Fibroblast of lung (primary cell): ENCODE results near the gene TRIM14. TPM values are rescaled to one million over a fixed set of nuclear protein-coding genes. Genes with fewer than 3 reads are reported as not detected.

Experiments used
- DNase-seq, 2 donors: peaks; one replicate each; pipeline versions ENCODE4 v3.0.0 to v3.0.0-alpha.2; 2010; ENCODE audit warnings: low read depth in 2 of 2
- H2AFZ ChIP-seq: 2 replicates; pipeline ENCODE4 v1.5.1; 2012; ENCODE audit warnings: low read length, control low read depth, inconsistent platforms
- H3K27ac ChIP-seq: 2 replicates; pipeline ENCODE4 v1.5.1; 2011; ENCODE audit warnings: low read length, control low read depth; ENCODE audit not compliant: insufficient read depth
- H3K27me3 ChIP-seq: 2 replicates; pipeline ENCODE4 v1.5.1; 2011; ENCODE audit warnings: mild to moderate bottlenecking, low read length; ENCODE audit not compliant: control insufficient read depth, insufficient read depth
- H3K36me3 ChIP-seq: 2 replicates; pipeline ENCODE4 v1.5.1; 2011; ENCODE audit warnings: low read length; ENCODE audit not compliant: control insufficient read depth, insufficient read depth
- H3K4me1 ChIP-seq: 2 replicates; pipeline ENCODE4 v1.5.1; 2011; ENCODE audit warnings: low read length; ENCODE audit not compliant: control insufficient read depth, insufficient read depth; ENCODE audit errors: extremely low read depth
- H3K4me2 ChIP-seq: 2 replicates; pipeline ENCODE4 v1.5.1; 2011; ENCODE audit warnings: low read length, control low read depth; ENCODE audit not compliant: insufficient read depth; ENCODE audit errors: extremely low read depth
- H3K4me3 ChIP-seq, 4 experiments: fragments of 200-600 bp in 1 of 4; sonication (generic) in 1 of 4; replicated peaks in 1 of 4; 2 replicates each; pipeline ENCODE4 v1.5.1; 2011 to 2016; ENCODE audit warnings: low read length in 4 of 4, low read depth in 3 of 4, mild to moderate bottlenecking in 3 of 4, control low read depth in 2 of 4, inconsistent platforms in 1 of 4, mixed read lengths in 1 of 4; ENCODE audit not compliant: insufficient read depth in 1 of 4; ENCODE audit errors: control extremely low read depth in 1 of 4
- H3K79me2 ChIP-seq: 2 replicates; pipeline ENCODE4 v1.5.1; 2012; ENCODE audit warnings: mild to moderate bottlenecking, low read length, inconsistent platforms; ENCODE audit not compliant: control insufficient read depth, insufficient read depth
- H3K9ac ChIP-seq: 2 replicates; pipeline ENCODE4 v1.5.1; 2011; ENCODE audit warnings: mild to moderate bottlenecking, low read length, control low read depth; ENCODE audit not compliant: insufficient read depth
- H3K9me3 ChIP-seq: 2 replicates; pipeline ENCODE4 v1.5.1; 2012; ENCODE audit warnings: low read depth, low read length; ENCODE audit not compliant: control insufficient read depth, insufficient read depth
- H4K20me1 ChIP-seq: 2 replicates; pipeline ENCODE4 v1.5.1; 2011; ENCODE audit warnings: low read length; ENCODE audit not compliant: control insufficient read depth, insufficient read depth; ENCODE audit errors: extremely low read depth
- CTCF ChIP-seq, 2 donors: IDR thresholded peaks in 1 of 2; conservative IDR thresholded peaks in 1 of 2; 1 replicate in 1 of 2; 2 replicates in 1 of 2; pipeline ENCODE4 v1.5.1; 2011 to 2012; ENCODE audit warnings: low read length in 2 of 2, control low read depth in 1 of 2, inconsistent platforms in 1 of 2, low read depth in 1 of 2, mild to moderate bottlenecking in 1 of 2
- EZH2 ChIP-seq: IDR thresholded peaks from 2 replicates; pipeline ENCODE4 v1.5.1; 2012; ENCODE audit warnings: low read length, control low read depth, mild to moderate bottlenecking; ENCODE audit errors: missing control alignments
- polyA plus RNA-seq, 2 donors: library from polyadenylated mRNA; depleted of rRNA in 1 of 2; stranded (reverse) in 1 of 2; unstranded in 1 of 2; fragments of >200 nt; gene quantifications; 2 replicates each; pipeline ENCODE4 v1.2.1, GENCODE V29; 2011 to 2012; ENCODE audit warnings: missing spikeins in 1 of 2
- total RNA-seq: library from RNA; depleted of rRNA; stranded (reverse); fragments of >200 nt; gene quantifications from 2 replicates; pipeline ENCODE4 v1.2.1, GENCODE V29; 2014

TRIM14 gene
- total and polyA plus RNA-seq, 2 donors (not counting 1 experiment from before 2014, with no cell fraction given): 7.8 to 8.6 TPM

- TF ChIP-seq CTCF (conservative IDR thresholded peaks at IDR 0.05 in 1 of 2, IDR thresholded peaks at IDR 0.05 in 1 of 2; ENCODE audit: low read depth in 1 of 2, low read length in 2 of 2): no peak
- H3K9ac ChIP-seq: peak overlapping the region; percentile 98
- H3K4me3 ChIP-seq: peak overlapping the region; percentile 63 to 87 (median 78)
- no peaks in the 10 kb centered on the region for H3K9me3 ChIP-seq
- peak overlapping the region; percentile 90 for H3K4me2 ChIP-seq
- no peaks in the 10 kb centered on the region for H4K20me1 ChIP-seq
- peak; percentile 14 to 21 for DNase-seq
- H3K4me1 ChIP-seq: no peaks in the 10 kb centered on the region
- no peak overlapping the region for H2AFZ ChIP-seq
- H3K79me2 ChIP-seq: peaks cover 28% of the 10 kb centered on the region
- peak overlapping the region; percentile 89 for H3K27ac ChIP-seq
- H3K27me3 ChIP-seq: no peaks in the 10 kb centered on the region
- peaks cover 6% of the 10 kb centered on the region for H3K36me3 ChIP-seq
Measured at GRCh38 chr9:98057138-98057799, 61.8 kb downstream of the TRIM14 start.

- peak within 1 kb of the TSS; percentile 90 for H3K4me2 ChIP-seq
- H3K4me3 ChIP-seq: peak within 1 kb of the TSS; percentile 63 to 87 (median 78)
- peak within 1 kb of the TSS; percentile 89 for H3K27ac ChIP-seq
- no peaks in the 10 kb centered on the region for H3K27me3 ChIP-seq
- peaks cover 28% of the 10 kb centered on the region for H3K79me2 ChIP-seq
- TF ChIP-seq CTCF (conservative IDR thresholded peaks at IDR 0.05 in 1 of 2, IDR thresholded peaks at IDR 0.05 in 1 of 2; ENCODE audit: low read depth in 1 of 2, low read length in 2 of 2): peak in 1 of 2 donors; percentile 11
- no peak for TF ChIP-seq EZH2
- no peaks in the 10 kb centered on the region for H4K20me1 ChIP-seq
- peaks cover 3% of the 10 kb centered on the region for H3K36me3 ChIP-seq
- no peaks in the 10 kb centered on the region for H3K4me1 ChIP-seq
- DNase-seq: peak; percentile 88 to 95
- peak within 1 kb of the TSS; percentile 77 for H2AFZ ChIP-seq
- H3K9me3 ChIP-seq: no peaks in the 10 kb centered on the region
- H3K9ac ChIP-seq: peak within 1 kb of the TSS; percentile 98
Measured at GRCh38 chr9:98056269-98057137, 62.5 kb downstream of the TRIM14 start, which contains the start of gene NANS. TSS of gene NANS (plus strand) at chr9:98056732. CDS start at chr9:98056809, 77 bp downstream.

GRCh38 chr9:98054376-98054951 lies 64.6 kb downstream of the TRIM14 start:
- H3K9me3 ChIP-seq: no peaks in the 10 kb centered on the region
- H4K20me1 ChIP-seq: no peaks in the 10 kb centered on the region
- H3K4me2 ChIP-seq: no peak overlapping the region
- H3K27me3 ChIP-seq: no peaks in the 10 kb centered on the region
- H3K27ac ChIP-seq: no peak overlapping the region
- H3K36me3 ChIP-seq: no peaks in the 10 kb centered on the region
- H2AFZ ChIP-seq: no peak overlapping the region
- no peak for TF ChIP-seq EZH2
- TF ChIP-seq CTCF (conservative IDR thresholded peaks at IDR 0.05 in 1 of 2, IDR thresholded peaks at IDR 0.05 in 1 of 2; ENCODE audit: low read depth in 1 of 2, low read length in 2 of 2): no peak
- H3K4me1 ChIP-seq: no peaks in the 10 kb centered on the region
- H3K4me3 ChIP-seq: no peak overlapping the region
- peaks cover 21% of the 10 kb centered on the region for H3K79me2 ChIP-seq
- no peak overlapping the region for H3K9ac ChIP-seq
- no peak for DNase-seq
